Measurements from ENCODE around the gene PKD1L1. TPM values are rescaled to one million over a fixed set of nuclear protein-coding genes. Genes with fewer than 3 reads are reported as not detected.

PKD1L1 gene
- total RNA-seq, 4 donors from 2014 or later = 0.44 to 8.4 (median 0.82) TPM

GRCh38 chr7:47741984-47742383 is 206.3 kb downstream of the PKD1L1 start:
- no peaks in the 10 kb centered on the region for H3K4me1 ChIP-seq
- H3K27me3 ChIP-seq = no peaks in the 10 kb centered on the region
- no peak for DNase-seq (ENCODE audit: low spot score in 2 of 2)
- no peaks in the 10 kb centered on the region for H3K36me3 ChIP-seq
- H3K4me3 ChIP-seq = no peak overlapping the region
- no peak overlapping the region for H3K27ac ChIP-seq
- no peak for TF ChIP-seq EP300 (IDR thresholded peaks at IDR 0.05)
- TF ChIP-seq POLR2A (IDR thresholded peaks at IDR 0.05) = no peak
- WGBS, 2 donors = 62 to 65% methylated on average over 6 of the region's 6 CpGs
- H3K9me3 ChIP-seq = no peaks in the 10 kb centered on the region

DNA sequence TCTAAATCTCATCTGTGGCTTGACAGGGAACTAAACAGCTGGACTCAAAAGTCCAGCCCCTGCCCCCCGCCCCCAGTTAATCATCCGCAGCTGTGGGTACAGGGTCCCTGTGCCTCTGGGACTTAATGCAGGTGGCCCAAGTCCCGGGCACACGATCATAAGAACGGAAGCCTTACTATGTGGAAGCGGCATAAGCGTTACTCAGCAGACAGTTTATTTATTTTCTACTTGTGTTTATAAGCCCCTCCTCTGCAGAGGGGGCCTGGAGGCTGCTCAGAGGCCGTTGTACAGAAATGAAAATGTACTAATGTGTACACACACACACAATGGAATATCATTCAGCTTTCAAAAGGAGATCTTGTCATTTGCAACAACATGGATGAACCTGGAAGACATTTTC is 208.4 kb downstream of the PKD1L1 start:
- H3K4me1 ChIP-seq = no peaks in the 10 kb centered on the region
- no peaks in the 10 kb centered on the region for H3K9me3 ChIP-seq
- no peaks in the 10 kb centered on the region for H3K27me3 ChIP-seq
- no peak overlapping the region for H3K27ac ChIP-seq
- TF ChIP-seq CTCF (IDR thresholded peaks at IDR 0.05) (no peak), POLR2A (IDR thresholded peaks at IDR 0.05) (no peak), EP300 (IDR thresholded peaks at IDR 0.05) (no peak)
- WGBS, 2 donors = 75% methylated on average over 8 of the region's 8 CpGs
- H3K4me3 ChIP-seq = no peak overlapping the region
- no peaks in the 10 kb centered on the region for H3K36me3 ChIP-seq
- no peak for DNase-seq (ENCODE audit: low spot score in 2 of 2)

DNA sequence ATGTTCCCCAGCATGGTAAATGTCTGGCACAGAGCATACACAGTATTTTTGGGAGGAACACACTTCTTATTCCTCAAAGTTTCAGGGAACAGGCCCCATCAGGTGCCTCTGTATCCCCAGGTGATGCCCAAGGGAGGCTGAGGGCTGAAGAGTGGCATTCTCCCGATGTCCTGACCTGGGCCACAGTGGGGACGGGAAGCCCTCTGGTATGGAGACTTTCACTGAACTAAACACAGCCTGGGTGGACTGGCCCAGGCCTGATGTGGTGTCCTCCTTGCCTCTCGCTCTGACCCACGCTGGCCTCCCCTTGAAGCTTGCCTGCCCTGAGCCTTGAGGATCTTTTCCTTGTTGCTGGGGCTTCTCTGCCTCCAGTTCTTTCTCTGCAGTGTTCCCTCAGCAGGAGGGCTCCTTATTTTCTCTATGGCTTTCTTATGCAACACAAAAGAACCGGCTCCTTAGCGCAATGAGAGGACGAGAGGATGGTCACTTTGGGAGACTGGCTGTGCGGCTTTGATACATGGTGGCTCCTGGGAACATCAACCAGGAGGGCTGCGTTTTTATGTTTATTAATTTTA is 208.9 kb downstream of the PKD1L1 start:
- Histone ChIP-seq H3K4me3 (no peak overlapping the region), H3K27me3 (no peaks in the 10 kb centered on the region), H3K9me3 (no peaks in the 10 kb centered on the region), H3K4me1 (no peaks in the 10 kb centered on the region), H3K27ac (no peak overlapping the region), H3K36me3 (no peaks in the 10 kb centered on the region)
- TF ChIP-seq POLR2A (IDR thresholded peaks at IDR 0.05) = no peak
- TF ChIP-seq EP300 (IDR thresholded peaks at IDR 0.05) = no peak
- no peak for TF ChIP-seq CTCF (IDR thresholded peaks at IDR 0.05)
- no peak for DNase-seq (ENCODE audit: low spot score in 2 of 2)
- 88 to 92% methylated on average over 9 of the region's 9 CpGs for WGBS, 2 donors

- H3K27me3 ChIP-seq = no peaks in the 10 kb centered on the region
- TF ChIP-seq EP300 (IDR thresholded peaks at IDR 0.05) = no peak
- no peak for TF ChIP-seq CTCF (IDR thresholded peaks at IDR 0.05)
- TF ChIP-seq POLR2A (IDR thresholded peaks at IDR 0.05) = no peak
- no peaks in the 10 kb centered on the region for H3K4me1 ChIP-seq
- H3K36me3 ChIP-seq = no peaks in the 10 kb centered on the region
- WGBS, 2 donors = 64 to 75% methylated on average over 5 to 6 of the region's 6 CpGs
- no peak overlapping the region for H3K4me3 ChIP-seq
- no peak for DNase-seq (ENCODE audit: low spot score in 2 of 2)
- H3K9me3 ChIP-seq = no peaks in the 10 kb centered on the region
- H3K27ac ChIP-seq = no peak overlapping the region
Measured at GRCh38 chr7:47738563-47739166, 209.6 kb downstream of the PKD1L1 start.

DNA sequence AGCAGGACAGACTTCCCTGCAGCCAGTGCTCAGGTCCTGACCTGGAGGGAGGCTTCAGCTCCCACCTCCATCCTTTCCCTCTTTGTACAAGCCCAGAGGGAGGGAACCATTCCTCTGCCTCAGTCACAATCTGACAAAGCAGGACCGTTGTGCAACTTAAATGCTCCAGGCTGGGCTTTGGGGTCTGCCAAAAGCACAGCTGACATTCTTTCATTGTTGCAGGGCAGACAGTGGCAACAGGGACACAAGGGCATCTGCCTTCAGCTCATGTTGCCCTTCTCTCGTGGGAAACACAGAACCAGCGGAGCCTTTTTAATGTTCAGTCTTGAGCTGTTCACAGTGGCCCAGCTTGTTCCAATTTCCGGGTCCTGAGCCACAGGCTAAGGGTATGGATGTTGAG is 210.7 kb downstream of the PKD1L1 start:
- H3K4me3 ChIP-seq = no peak overlapping the region
- no peak overlapping the region for H3K27ac ChIP-seq
- TF ChIP-seq POLR2A (IDR thresholded peaks at IDR 0.05) = no peak
- no peak for TF ChIP-seq CTCF (IDR thresholded peaks at IDR 0.05)
- no peak for TF ChIP-seq EP300 (IDR thresholded peaks at IDR 0.05)
- H3K4me1 ChIP-seq = no peaks in the 10 kb centered on the region
- H3K27me3 ChIP-seq = no peaks in the 10 kb centered on the region
- no peak for DNase-seq (ENCODE audit: low spot score in 2 of 2)
- no peaks in the 10 kb centered on the region for H3K36me3 ChIP-seq
- H3K9me3 ChIP-seq = no peaks in the 10 kb centered on the region
- 69 to 78% methylated on average over 3 to 4 of the region's 4 CpGs for WGBS, 2 donors
